ENCODE measurements around the gene ACAA2.

Gene ACAA2, protein sequence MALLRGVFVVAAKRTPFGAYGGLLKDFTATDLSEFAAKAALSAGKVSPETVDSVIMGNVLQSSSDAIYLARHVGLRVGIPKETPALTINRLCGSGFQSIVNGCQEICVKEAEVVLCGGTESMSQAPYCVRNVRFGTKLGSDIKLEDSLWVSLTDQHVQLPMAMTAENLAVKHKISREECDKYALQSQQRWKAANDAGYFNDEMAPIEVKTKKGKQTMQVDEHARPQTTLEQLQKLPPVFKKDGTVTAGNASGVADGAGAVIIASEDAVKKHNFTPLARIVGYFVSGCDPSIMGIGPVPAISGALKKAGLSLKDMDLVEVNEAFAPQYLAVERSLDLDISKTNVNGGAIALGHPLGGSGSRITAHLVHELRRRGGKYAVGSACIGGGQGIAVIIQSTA

GRCh38 chr18:49813319-49814146 lies at the start of gene ACAA2:
ACAA2 (minus strand) TSS chr18:49813533; CDS start chr18:49813484, 49 bp downstream.
- peak; percentile 49 for DNase-seq (ENCODE audit: low read depth)
- TF ChIP-seq CTCF (IDR thresholded peaks at IDR 0.05; ENCODE audit: low read depth, low read length, missing control alignments), result no peak
- H3K4me3 ChIP-seq (ENCODE audit: low read depth, low read length), result peak within 1 kb of the TSS; percentile 60
- in situ Hi-C loops (cut with HindIII; ENCODE audit: low sequenced_read_pairs), result no loop called here

- no peak for DNase-seq (ENCODE audit: low read depth)
- H3K4me3 ChIP-seq (ENCODE audit: low read depth, low read length), result no peak overlapping the region
- no peak for TF ChIP-seq CTCF (IDR thresholded peaks at IDR 0.05; ENCODE audit: low read depth, low read length, missing control alignments)
- in situ Hi-C loops (cut with HindIII; ENCODE audit: low sequenced_read_pairs), result no loop called here
These were observed 49.5 kb upstream of the ACAA2 start for GRCh38 chr18:49862656-49863385.

DNA sequence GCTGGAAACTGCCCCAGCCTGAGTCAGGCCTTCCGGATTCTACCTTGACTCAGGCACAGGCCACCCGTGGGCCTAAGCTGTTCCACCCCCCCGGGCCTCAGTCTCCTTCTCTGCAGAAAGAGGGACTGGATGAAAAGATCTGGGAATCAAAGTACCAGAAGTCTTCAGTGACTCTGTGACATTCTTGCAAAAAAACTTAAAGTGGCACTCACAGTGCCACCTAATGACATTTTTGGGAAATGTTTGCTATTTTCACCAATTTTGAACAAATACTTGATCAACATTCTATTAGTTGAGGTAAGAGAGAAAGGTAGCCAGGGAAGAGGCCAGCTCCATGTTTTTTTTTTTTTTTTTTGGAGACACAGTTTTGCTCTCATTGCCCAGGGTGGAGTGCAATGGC lies 48.3 kb upstream of the ACAA2 start:
- no peak overlapping the region for H3K4me3 ChIP-seq (ENCODE audit: low read depth, low read length)
- peak; percentile 41 for TF ChIP-seq CTCF (IDR thresholded peaks at IDR 0.05; ENCODE audit: low read depth, low read length, missing control alignments)
- in situ Hi-C loops (cut with HindIII; ENCODE audit: low sequenced_read_pairs), result no loop called here
- DNase-seq (ENCODE audit: low read depth), result no peak

DNA sequence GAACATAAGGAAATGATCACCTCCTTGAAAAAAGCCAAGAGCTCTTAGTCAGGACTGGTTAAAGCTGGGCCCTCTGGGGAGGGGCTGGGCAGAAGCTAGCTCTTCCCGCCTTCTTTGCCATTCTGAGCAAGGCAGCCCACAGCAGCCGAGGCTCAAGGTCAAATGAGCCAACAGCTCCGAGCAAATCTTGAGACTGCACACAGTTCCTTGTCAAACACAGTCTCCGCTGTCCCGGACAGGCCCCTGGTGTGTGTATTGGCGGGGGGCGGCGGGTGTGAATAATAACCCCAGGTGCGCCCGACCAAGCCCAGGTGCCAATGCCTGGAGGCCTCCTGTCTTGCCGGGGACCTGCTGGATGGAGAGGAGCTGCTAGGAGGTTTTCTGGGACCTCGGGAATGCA lies 46.4 kb upstream of the ACAA2 start:
- no peak for DNase-seq (ENCODE audit: low read depth)

GRCh38 chr18:49859021-49859359 lies 45.7 kb upstream of the ACAA2 start:
- no peak for TF ChIP-seq CTCF (IDR thresholded peaks at IDR 0.05; ENCODE audit: low read depth, low read length, missing control alignments)
- in situ Hi-C loops (cut with HindIII; ENCODE audit: low sequenced_read_pairs), result no loop called here
- no peak overlapping the region for H3K4me3 ChIP-seq (ENCODE audit: low read depth, low read length)
- DNase-seq (ENCODE audit: low read depth), result no peak

More for the DNA sequence above, 46.4 kb upstream of the ACAA2 start:
- in situ Hi-C loops (cut with HindIII; ENCODE audit: low sequenced_read_pairs), result no loop called here
- TF ChIP-seq CTCF (IDR thresholded peaks at IDR 0.05; ENCODE audit: low read depth, low read length, missing control alignments), result no peak
- no peak overlapping the region for H3K4me3 ChIP-seq (ENCODE audit: low read depth, low read length)

DNA sequence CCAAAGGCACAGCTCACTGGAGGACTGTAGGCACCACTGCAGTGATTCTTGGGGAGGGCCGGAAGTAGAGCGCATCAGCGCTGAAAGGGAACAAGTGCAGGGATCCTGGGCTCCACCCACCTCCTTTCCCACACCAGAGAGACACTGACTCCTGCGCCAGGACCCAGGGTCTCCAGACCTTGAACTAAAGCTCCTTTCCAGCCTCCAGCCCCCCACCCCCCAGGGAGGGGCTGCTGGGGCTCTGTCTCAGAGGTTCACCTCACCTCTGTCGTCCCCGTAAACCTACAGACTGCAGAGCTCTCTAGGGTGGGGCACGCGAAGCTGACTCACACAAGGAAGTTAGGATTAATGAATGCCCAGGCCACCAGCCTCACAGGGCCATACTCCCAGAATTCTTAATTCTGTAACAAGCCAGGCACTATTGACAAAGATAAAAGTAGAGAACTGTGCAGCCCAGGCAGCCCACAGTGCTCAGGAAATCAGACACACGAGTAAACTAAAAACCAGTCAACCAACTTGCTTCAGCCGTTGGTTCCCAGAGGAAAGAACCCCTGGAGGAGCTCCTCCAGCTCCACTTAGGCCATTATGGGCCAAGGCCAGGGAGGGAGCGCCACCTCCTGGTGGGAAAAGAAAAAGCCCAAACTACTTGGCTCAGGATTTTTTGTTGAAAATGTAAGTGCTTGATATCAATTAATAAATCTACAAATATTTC lies 45.1 kb upstream of the ACAA2 start:
- peak; percentile 62 for DNase-seq (ENCODE audit: low read depth)
- in situ Hi-C loops (cut with HindIII; ENCODE audit: low sequenced_read_pairs), result no loop called here
- TF ChIP-seq CTCF (IDR thresholded peaks at IDR 0.05; ENCODE audit: low read depth, low read length, missing control alignments), result peak; percentile 93
- H3K4me3 ChIP-seq (ENCODE audit: low read depth, low read length), result no peak overlapping the region

Data from astrocyte of the cerebellum (primary cell).